Naive B cell (primary cell): ENCODE results near the gene SIAH1. TPM values are rescaled to one million over a fixed set of nuclear protein-coding genes. Genes with fewer than 3 reads are reported as not detected.
"Not testable (repeated sequence)": the region's sequence is repeated elsewhere in the genome, so short reads cannot be mapped to it uniquely, and the experiment has no call there.

Source experiments
- ATAC-seq, 2 donors: fragments of 150-1000 bp; cut with Tn5 transposase; 2 replicates each; pipeline ENCODE4 v1.10.0; 2021; ENCODE audit warnings: low read depth in 2 of 2, mild to moderate bottlenecking in 2 of 2, moderate library complexity in 2 of 2
- DNase-seq: peaks from one replicate; pipeline ENCODE4 v3.0.0; 2022
- H3K27ac Mint-ChIP-seq, 6 donors: one replicate each; pipeline ENCODE4 v1.8.0; 2020 to 2022; ENCODE audit warnings: mild to moderate bottlenecking in 6 of 6, mixed read lengths in 6 of 6, moderate library complexity in 5 of 6, inconsistent platforms in 2 of 6
- H3K27me3 Mint-ChIP-seq, 3 donors: one replicate each; pipeline ENCODE4 v1.8.0; 2021 to 2022; ENCODE audit warnings: mixed read lengths in 3 of 3, mild to moderate bottlenecking in 1 of 3
- H3K36me3 Mint-ChIP-seq, 2 donors: one replicate each; pipeline ENCODE4 v1.8.0; 2020 to 2022; ENCODE audit warnings: mixed read lengths in 2 of 2, inconsistent platforms in 1 of 2, mild to moderate bottlenecking in 1 of 2
- H3K4me1 Mint-ChIP-seq, 3 donors: one replicate each; pipeline ENCODE4 v1.8.0; 2020 to 2022; ENCODE audit warnings: mixed read lengths in 3 of 3, inconsistent platforms in 1 of 3, mild to moderate bottlenecking in 1 of 3, moderate library complexity in 1 of 3
- H3K4me3 Mint-ChIP-seq, 8 donors: one replicate each; pipeline ENCODE4 v1.8.0; 2020 to 2022; ENCODE audit warnings: mild to moderate bottlenecking in 8 of 8, mixed read lengths in 8 of 8, moderate library complexity in 8 of 8, inconsistent platforms in 2 of 8
- H3K9me3 Mint-ChIP-seq, 7 donors: one replicate each; pipeline ENCODE4 v1.8.0; 2020 to 2022; ENCODE audit warnings: mixed read lengths in 7 of 7, mild to moderate bottlenecking in 5 of 7, inconsistent platforms in 2 of 7, moderate library complexity in 1 of 7
- polyA plus RNA-seq, 6 donors: library from polyadenylated mRNA; unstranded; fragments of 300-500 nt; fragmentation: Illumina TruSeq; gene quantifications; one replicate each; pipeline ENCODE4 v1.2.3, GENCODE V29; 2021; ENCODE audit warnings: low read depth in 6 of 6

SIAH1 gene
- 10 to 100 TPM; 17.2 to 31.9 (median 24.0) TPM for polyA plus RNA-seq

- H3K9me3 Mint-ChIP-seq: no peaks in the 10 kb centered on the region
- ATAC-seq (peak; percentile 74 to 79), DNase-seq (peak; percentile 91)
- peak within 1 kb of the TSS; percentile 91 to 98 (median 94) for H3K4me3 Mint-ChIP-seq
- H3K27me3 Mint-ChIP-seq: no peaks in the 10 kb centered on the region
- H3K27ac Mint-ChIP-seq: peak within 1 kb of the TSS; percentile 84 to 99 (median 96)
- H3K36me3 Mint-ChIP-seq: no peaks in the 10 kb centered on the region
- peaks cover 21 to 42% (median 31%) of the 10 kb centered on the region in 3 donors for H3K4me1 Mint-ChIP-seq
Measured at GRCh38 chr16:48385253-48386150, at the start of gene SIAH1. SIAH1 (minus strand) TSS chr16:48385413; CDS start chr16:48362428, 22,985 bp downstream.

GRCh38 chr16:48434653-48435317 lies 49.6 kb upstream of the SIAH1 start:
- DNase-seq (no peak), ATAC-seq (no peak)
- Mint-ChIP-seq H3K9me3 (peaks cover 0 to 5% (median 0%) of the 10 kb centered on the region in 7 donors), H3K4me1 (peaks cover 34 to 57% (median 48%) of the 10 kb centered on the region in 3 donors), H3K4me3 (peak overlapping the region in 7 of 8 donors; percentile 5 to 89 (median 60)), H3K27ac (peak overlapping the region; percentile 17 to 95 (median 86)), H3K27me3 (no peaks in the 10 kb centered on the region), H3K36me3 (peaks cover 0 to 10% of the 10 kb centered on the region in 2 donors)

GRCh38 chr16:48433850-48434530 lies 48.8 kb upstream of the SIAH1 start:
- no peak for DNase-seq
- Mint-ChIP-seq H3K4me1 (peaks cover 38 to 64% (median 56%) of the 10 kb centered on the region in 3 donors), H3K36me3 (peaks cover 3 to 10% of the 10 kb centered on the region in 2 donors), H3K27me3 (no peaks in the 10 kb centered on the region), H3K4me3 (peak overlapping the region in 7 of 8 donors; percentile 42 to 89 (median 67)), H3K9me3 (peaks cover 0 to 5% (median 0%) of the 10 kb centered on the region in 7 donors), H3K27ac (peak overlapping the region; percentile 22 to 95 (median 90))
- ATAC-seq: no peak

- Mint-ChIP-seq H3K27ac (peak overlapping the region; percentile 22 to 98 (median 92)), H3K4me1 (peaks cover 43 to 71% (median 60%) of the 10 kb centered on the region in 3 donors), H3K36me3 (peaks cover 6 to 10% of the 10 kb centered on the region in 2 donors), H3K4me3 (peak overlapping the region in 7 of 8 donors; percentile 42 to 89 (median 67)), H3K27me3 (no peaks in the 10 kb centered on the region), H3K9me3 (peaks cover 0 to 5% (median 2%) of the 10 kb centered on the region in 7 donors)
- DNase-seq (no peak), ATAC-seq (peak; percentile 8 to 15)
Measured at GRCh38 chr16:48433116-48433849, 48.1 kb upstream of the SIAH1 start.

GRCh38 chr16:48432136-48432535 lies 46.9 kb upstream of the SIAH1 start:
- H3K4me1 Mint-ChIP-seq: peaks cover 51 to 82% (median 69%) of the 10 kb centered on the region in 3 donors
- H3K9me3 Mint-ChIP-seq: peaks cover 0 to 5% (median 2%) of the 10 kb centered on the region in 7 donors
- H3K27ac Mint-ChIP-seq: peak overlapping the region; percentile 95 to 99 (median 98)
- peak overlapping the region; percentile 6 to 92 (median 80) for H3K4me3 Mint-ChIP-seq
- peaks cover 6 to 10% of the 10 kb centered on the region in 2 donors for H3K36me3 Mint-ChIP-seq
- peak; percentile 71 for DNase-seq
- ATAC-seq: peak; percentile 91 to 93
- H3K27me3 Mint-ChIP-seq: no peaks in the 10 kb centered on the region

- Mint-ChIP-seq H3K9me3 (peaks cover 0 to 5% (median 2%) of the 10 kb centered on the region in 7 donors), H3K27ac (peak overlapping the region; percentile 73 to 98 (median 96)), H3K4me1 (peaks cover 60 to 92% (median 82%) of the 10 kb centered on the region in 3 donors), H3K36me3 (peaks cover 6 to 10% of the 10 kb centered on the region in 2 donors), H3K4me3 (peak overlapping the region in 7 of 8 donors; percentile 52 to 84 (median 69)), H3K27me3 (no peaks in the 10 kb centered on the region)
- DNase-seq (peak; percentile 25), ATAC-seq (peak; percentile 18 to 38)
Measured at GRCh38 chr16:48430890-48431289, 45.7 kb upstream of the SIAH1 start.

GRCh38 chr16:48426244-48427141 lies 41.3 kb upstream of the SIAH1 start:
- peaks cover 0 to 3% (median 0%) of the 10 kb centered on the region in 7 donors for H3K9me3 Mint-ChIP-seq
- H3K36me3 Mint-ChIP-seq: peaks cover 0 to 6% of the 10 kb centered on the region in 2 donors
- no peak for DNase-seq
- H3K4me1 Mint-ChIP-seq: peaks cover 36 to 53% (median 49%) of the 10 kb centered on the region in 3 donors
- H3K27ac Mint-ChIP-seq: peak overlapping the region; percentile 34 to 93 (median 90)
- peak; percentile 51 to 60 for ATAC-seq
- H3K27me3 Mint-ChIP-seq: no peaks in the 10 kb centered on the region
- H3K4me3 Mint-ChIP-seq: peak overlapping the region in 7 of 8 donors; percentile 42 to 81 (median 55)

- H3K4me1 Mint-ChIP-seq: peaks cover 21 to 23% (median 21%) of the 10 kb centered on the region in 3 donors
- H3K36me3 Mint-ChIP-seq: no peaks in the 10 kb centered on the region
- peak overlapping the region in 1 of 6 donors; percentile 50 for H3K27ac Mint-ChIP-seq
- no peaks in the 10 kb centered on the region for H3K9me3 Mint-ChIP-seq
- ATAC-seq: no peak
- H3K4me3 Mint-ChIP-seq: no peak overlapping the region
- no peaks in the 10 kb centered on the region for H3K27me3 Mint-ChIP-seq
- no peak for DNase-seq
Measured at GRCh38 chr16:48422537-48422936, 37.3 kb upstream of the SIAH1 start.

GRCh38 chr16:48421741-48422140 lies 36.5 kb upstream of the SIAH1 start:
- ATAC-seq (no peak), DNase-seq (no peak)
- Mint-ChIP-seq H3K27me3 (no peaks in the 10 kb centered on the region), H3K4me3 (no peak overlapping the region), H3K9me3 (no peaks in the 10 kb centered on the region), H3K4me1 (peaks cover 13 to 15% (median 14%) of the 10 kb centered on the region in 3 donors), H3K36me3 (no peaks in the 10 kb centered on the region), H3K27ac (no peak overlapping the region)

GRCh38 chr16:48420437-48420836 lies 35.2 kb upstream of the SIAH1 start:
- DNase-seq (no peak), ATAC-seq (no peak)
- no peak overlapping the region for H3K4me3 Mint-ChIP-seq
- peaks cover under 1 to 4% (median 2%) of the 10 kb centered on the region in 3 donors for H3K4me1 Mint-ChIP-seq
- H3K27me3 Mint-ChIP-seq: no peaks in the 10 kb centered on the region
- no peaks in the 10 kb centered on the region for H3K9me3 Mint-ChIP-seq
- no peak overlapping the region for H3K27ac Mint-ChIP-seq
- H3K36me3 Mint-ChIP-seq: no peaks in the 10 kb centered on the region

- H3K27ac Mint-ChIP-seq, ATAC-seq, H3K4me3 Mint-ChIP-seq, DNase-seq, H3K27me3 Mint-ChIP-seq, H3K9me3 Mint-ChIP-seq, H3K36me3 Mint-ChIP-seq, H3K4me1 Mint-ChIP-seq: not testable (repeated sequence)
Measured at GRCh38 chr16:48416617-48417016, 31.4 kb upstream of the SIAH1 start.
